ENCODE data around the gene HHIPL1. TPM values are rescaled to one million over a fixed set of nuclear protein-coding genes. Genes with fewer than 3 reads are reported as not detected.
"Not testable (repeated sequence)": the region's sequence is repeated elsewhere in the genome, so short reads cannot be mapped to it uniquely, and the experiment has no call there.

HHIPL1 gene
- total RNA-seq, 1 experiment from 2014 or later: not detected

DNA sequence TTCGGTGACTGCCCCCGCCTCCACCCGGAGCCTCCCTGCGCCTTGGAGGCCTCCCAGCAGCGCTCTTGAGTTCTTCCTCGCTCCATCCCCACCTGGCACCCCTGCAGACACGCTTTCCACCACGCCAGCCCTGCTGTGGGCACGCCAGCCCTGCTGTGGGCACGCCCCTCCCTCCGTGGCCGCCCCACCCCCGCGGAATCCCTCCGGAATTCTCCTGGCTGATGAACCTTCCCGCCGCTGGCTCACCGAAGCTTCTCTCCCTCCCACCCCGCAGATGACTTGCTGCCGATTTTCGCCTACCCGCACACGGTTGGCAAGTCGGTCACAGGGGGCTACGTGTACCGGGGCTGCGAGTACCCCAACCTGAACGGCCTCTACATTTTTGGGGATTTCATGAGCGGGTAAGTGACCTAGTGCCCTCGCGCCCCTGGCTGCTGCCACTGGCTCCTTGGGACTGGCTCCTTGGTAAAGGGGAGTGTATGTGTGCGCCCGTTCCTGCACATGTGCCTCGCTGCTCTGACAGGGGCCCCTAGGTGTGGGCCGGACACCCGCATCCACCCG is 15.2 kb downstream of the HHIPL1 start:
- DNase-seq (ENCODE audit: low spot score): no peak

DNA sequence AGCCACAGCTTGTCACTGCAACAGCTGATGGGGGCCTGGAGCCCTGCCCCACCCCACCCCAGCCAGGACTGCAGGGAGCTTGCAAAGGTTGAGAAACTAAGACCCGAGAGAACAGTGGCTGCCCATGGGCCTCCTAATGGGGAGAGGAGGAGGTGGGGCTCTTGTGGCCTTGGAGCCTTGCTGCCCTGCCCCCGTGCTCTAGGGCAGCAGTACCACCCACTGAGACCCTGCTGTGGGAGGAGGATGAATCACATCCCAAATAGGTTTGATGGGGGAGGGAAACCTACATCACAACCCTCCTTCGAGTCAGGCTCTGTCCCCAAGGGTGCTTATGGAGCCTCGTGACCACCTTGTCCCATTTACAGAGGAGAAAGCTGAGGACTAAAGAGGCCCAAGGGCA is 15.9 kb downstream of the HHIPL1 start:
- DNase-seq (ENCODE audit: low spot score): no peak

DNA sequence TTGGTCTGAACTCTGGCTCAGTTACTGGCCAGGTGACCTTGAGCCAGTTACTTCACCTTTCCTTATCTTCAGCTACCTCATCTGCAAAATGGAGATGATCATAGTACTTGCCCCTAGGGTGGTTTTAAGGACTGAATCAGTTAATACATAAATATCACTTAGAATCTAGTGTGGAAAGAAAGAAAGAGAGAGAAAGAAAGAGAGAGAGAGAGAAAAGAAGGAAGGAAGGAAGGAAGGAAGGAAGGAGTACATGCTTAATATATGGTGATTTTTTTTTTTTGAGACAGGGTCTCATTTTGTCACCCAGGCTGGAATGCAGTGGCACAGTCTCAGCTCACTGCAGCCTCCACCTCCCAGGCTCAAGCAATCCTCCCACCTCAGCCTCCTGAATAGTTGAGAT is 16.3 kb downstream of the HHIPL1 start:
- not testable (repeated sequence) for DNase-seq (ENCODE audit: low spot score)

DNA sequence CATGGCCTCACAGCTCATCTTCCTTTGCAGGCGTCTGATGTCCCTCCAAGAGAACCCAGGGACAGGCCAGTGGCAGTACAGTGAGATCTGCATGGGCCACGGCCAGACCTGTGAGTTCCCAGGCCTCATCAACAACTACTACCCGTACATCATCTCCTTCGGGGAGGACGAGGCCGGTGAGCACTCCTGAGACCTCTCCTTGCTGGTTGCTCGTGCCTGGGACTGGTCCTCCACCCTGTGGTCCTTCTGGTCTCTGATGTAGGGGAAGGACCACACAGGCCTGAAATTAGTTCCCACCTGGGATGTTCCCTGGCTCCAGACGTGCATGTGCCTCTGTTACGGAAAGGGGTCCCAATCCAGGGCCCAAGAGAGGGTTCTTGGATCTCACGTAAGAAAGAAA is 17.9 kb downstream of the HHIPL1 start:
- no peak for DNase-seq (ENCODE audit: low spot score)

DNA sequence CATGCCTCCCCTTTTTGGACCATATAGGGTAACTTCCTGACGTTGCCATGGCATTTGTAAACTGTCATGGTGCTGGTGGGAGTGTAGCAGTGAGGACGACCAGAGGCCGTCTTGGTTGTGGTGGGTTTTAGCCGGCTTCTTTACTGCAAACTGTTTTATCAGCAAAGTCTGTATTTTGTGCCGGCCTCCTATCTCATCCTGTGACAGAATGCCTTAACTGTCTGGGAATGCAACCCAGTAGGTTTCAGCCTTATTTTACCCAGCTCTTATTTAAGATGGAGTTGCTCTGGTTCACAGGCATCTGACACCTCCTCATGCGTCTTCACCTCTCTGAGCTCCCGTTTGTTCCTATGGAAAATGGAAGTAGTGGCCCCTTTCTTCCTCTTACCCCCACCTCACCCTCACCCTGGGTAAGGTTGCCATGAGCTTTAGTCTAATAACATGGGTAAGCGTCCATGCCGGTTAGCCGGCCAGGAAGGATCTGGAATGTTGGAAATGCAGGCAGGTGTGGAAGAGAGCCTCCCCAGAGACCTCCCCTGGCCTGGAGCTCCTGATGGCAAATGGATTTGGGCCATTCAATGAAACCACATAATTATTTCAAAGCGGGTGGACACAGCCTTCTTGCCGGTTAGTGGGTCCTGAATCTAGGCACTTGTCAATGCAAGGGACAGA is 18.6 kb downstream of the HHIPL1 start:
- no peak for DNase-seq (ENCODE audit: low spot score)

DNA sequence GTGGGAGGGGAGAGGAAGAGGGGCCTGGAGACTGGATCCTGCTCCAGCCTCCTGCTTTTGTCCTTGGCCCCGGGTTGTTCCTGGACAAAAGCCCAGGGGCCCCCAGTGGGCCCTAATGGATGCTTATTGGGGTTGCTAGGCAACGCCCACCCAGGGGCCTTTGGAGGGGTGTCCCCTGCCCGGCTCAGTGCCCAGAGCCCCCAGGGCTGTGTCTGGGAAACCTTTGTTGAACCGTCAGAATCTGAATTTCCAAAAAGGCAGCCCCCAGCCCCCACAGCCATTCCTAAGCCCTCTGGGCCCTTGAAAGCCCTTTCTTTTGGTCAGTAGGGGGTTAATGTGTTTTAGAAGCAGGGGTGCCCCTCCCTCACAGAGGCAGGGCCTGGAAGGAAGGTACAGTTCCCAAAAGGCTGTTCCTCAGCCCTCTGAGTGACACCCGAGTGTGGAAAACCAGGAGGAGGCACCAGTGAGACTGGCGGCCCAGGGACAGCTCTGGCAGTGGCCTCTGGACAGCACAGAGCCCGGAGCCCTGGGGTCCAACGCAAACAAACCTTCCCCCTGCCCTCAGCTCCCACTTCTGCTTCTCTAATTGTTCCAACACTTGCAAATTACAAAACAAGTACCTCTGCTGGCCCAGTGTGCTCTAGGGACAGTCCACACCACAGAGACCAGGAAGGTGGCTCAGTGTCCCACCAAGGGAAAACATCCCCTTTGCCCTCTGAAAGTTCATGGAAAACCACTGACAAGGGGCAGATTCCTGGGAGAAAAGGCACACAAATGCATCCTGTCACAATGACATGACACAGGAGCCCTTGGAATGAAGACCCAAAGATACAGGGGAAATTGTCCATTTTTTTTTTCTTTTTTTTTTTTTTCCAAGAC is 19.4 kb downstream of the HHIPL1 start:
- DNase-seq (ENCODE audit: low spot score): no peak

DNA sequence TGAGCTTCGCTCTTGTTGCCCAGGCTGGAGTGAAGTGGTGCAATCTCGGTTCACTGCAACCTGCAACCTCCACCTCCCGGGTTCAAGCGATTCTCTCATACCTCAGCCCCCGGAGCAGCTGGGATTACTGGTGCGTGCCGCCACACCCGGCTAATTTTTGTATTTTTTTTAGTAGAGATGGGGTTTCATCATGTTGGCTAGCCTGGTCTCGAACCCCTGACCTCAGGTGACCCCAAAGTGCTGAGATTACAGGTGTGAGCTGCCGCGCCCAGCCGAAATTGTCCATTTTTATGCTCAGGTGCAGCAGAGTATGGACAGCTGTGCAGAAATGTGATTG is 20.0 kb downstream of the HHIPL1 start:
- DNase-seq (ENCODE audit: low spot score): no peak

DNA sequence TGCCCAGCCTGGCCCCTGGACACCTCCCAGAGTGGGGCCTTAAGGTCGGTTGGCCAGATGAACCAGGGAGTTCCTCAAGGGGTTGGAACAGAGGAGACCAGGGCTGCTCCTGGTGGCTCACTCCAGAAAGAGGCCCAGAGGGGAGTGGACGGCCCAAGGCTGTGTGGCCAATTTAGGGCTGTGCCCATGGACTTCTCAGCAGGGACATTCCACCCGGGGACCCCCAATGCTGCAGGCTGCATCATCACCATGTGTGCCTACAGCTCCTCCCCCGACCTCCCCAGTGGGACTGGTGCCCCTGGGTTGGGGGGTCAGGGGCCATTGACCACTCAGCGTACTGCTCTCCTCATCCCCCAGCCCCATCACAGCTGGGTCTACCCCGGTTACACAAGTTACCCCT is 21.6 kb downstream of the HHIPL1 start:
- no peak for DNase-seq (ENCODE audit: low spot score)

DNA sequence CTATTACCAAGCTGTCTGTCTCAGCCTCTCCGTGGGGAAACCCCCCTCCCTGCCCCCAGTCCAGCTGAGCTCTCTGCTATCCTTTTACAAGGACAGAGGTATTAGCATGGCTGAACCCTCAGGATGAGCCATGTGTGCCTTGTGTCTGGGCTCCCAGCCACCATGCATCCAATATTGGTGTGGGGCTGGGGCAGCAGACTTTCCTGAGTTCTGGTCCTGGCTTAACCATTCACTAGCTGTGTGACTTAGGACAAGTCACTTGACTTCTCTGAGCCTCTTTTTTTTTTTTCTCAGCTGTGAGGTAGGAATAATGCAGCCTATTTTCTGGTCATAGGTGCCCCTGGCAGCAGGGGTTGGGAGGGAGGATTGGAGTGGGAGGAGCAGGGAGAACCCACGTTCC is 22.1 kb downstream of the HHIPL1 start:
- DNase-seq (ENCODE audit: low spot score): no peak

DNA sequence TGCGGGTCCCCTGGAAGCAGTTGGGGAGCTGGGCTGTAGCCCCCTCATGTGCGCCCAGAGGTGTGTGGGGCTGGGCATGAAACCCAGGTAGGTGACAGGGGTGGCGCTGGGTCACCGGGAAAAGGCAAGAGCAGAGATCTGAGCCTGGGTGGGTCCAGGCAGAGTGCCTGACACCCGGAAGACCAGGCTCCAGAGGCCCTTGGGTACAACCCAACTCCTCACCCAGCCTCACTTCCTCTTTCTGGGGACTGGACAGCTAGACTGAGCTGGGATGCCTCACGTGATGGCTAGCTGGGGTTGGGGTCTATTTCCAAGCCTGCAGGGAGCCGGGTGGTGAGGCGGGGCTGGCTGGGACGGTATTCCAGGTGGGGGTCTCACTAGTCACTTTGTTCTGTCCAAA is 22.9 kb downstream of the HHIPL1 start:
- no peak for DNase-seq (ENCODE audit: low spot score)

DNA sequence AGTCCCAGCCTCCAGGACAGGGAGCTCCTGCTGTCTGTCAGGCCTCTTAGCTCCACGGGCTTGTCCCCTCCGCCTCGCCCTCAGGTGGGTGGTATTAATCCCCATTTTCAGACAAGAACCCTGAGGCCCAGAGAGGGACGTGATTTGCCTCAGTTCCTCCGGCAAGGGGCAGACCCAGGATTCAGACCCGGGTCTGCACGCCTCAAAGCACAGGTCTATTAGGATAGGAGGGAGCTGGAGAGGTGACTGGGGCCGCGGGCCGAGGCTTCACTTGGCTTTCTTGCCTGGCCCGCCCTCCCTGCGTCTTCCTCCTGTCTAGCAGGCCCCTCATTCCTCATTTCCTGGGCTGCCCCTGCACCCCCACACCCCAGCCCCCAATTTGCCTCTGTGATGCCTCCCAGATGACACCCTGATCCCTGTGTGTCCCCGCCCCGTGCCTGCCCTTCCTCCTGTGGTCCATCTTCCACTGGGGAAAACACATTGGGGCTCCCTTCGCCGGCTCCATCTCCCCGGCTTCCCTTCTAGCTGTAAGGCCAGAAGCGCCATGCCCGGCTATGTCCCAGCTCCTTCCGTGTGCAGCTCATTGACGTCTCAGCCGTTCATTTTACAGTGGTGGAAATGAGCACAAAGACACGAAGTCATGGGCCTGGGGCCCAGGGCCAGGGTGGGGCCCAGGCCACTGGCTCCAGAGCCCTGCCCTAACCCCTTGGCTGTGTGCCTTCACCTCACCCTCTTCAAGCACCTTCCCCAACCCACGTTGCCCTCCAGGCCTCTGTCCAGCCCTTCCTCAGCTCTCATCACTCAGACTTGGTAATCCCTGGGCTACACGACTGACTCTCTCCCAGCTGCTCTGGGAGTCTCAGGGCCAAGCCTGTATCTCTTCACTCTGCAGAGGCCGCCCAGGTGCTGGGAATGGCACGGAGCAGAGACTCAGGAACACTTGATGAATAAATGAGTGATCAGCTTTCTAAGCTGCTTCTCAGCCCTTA is 23.7 kb downstream of the HHIPL1 start:
- no peak for DNase-seq (ENCODE audit: low spot score)

DNA sequence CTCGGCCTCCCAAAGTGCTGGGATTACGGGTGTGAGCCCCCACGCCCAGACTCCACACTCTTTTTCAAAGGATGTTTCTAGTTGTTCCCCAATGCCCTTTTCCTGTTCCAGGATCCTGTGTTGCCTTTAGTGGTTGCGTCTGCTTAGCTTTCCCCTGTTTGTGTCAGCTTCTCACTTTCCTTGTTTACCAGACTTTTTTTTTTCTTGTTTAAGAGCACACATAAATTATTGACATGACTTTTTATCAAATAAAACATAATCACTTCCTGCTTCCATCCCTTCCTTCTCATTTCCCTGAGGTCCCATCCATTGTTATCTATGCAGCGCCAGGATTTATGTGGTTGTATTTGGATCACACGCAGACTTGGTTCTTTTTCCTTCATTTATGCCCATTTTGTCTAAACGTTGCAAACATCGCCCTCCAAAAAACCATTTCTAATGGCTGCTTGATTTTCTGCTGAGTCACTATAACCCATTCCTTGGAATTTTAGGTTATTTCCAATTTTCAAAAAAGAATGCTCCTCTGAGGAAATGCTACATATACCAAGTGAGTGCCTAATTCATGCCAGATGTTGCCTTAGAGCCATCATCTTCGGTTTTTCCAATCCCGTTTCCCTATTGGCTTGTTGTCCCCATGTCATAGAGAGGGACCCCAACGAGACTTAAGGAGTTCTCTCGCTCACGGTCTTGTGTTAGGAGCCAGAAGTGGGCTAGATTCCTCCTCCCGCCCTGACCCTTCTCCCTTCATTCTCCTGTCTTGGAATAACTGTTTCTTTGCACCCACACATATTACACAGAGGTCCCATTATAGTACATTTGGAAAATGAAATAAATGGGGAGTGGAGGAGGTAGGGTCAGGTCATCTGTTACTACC is 25.7 kb downstream of the HHIPL1 start:
- DNase-seq (ENCODE audit: low spot score): no peak

DNA sequence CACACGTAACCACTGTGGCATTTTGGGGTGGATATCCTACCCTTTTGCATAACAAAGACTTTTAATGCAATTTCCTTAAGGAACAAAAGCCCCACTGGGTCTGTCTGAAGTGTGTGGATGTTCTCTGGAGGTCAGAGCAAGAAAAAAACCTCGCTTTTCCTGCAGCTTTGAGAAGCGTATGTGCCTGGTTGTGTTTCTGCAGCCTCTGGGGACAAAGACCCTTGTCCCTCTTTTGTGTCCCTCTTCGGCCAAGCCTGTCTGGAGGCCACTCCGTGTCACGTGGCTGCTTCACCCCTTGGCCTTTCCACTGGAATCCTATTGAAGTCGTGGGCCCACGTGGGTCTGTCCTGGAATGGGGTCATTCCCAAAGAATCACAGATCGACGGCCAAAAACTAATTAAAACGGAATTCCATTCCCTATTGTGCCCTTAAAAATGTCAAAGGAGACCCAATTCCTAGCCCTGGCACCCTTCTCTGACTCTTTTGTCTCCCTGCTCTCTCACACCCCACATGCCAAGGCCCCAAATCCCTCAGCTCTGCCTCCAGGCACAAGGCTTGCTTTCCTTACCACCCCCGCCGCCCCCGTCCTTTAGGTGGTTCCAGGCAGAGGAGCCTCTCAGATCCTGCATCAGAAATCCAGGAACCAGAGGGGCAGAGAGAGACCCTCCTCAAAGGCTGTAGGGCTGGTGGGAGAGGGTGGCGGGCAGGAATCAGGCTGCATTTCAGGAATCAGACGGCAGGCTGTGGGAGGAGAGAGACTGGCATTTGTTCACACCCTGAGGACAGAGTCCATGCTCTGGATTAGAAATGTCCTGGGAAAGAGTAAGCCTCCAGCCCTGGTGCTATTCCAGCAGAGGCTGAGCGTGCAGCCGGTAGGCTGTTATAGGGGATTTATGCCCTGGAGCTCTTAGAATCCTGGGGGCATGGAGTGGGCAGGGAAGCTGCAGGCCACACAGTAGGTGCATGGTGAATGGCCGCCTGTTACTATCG is 26.6 kb downstream of the HHIPL1 start:
- DNase-seq (ENCODE audit: low spot score): no peak

DNA sequence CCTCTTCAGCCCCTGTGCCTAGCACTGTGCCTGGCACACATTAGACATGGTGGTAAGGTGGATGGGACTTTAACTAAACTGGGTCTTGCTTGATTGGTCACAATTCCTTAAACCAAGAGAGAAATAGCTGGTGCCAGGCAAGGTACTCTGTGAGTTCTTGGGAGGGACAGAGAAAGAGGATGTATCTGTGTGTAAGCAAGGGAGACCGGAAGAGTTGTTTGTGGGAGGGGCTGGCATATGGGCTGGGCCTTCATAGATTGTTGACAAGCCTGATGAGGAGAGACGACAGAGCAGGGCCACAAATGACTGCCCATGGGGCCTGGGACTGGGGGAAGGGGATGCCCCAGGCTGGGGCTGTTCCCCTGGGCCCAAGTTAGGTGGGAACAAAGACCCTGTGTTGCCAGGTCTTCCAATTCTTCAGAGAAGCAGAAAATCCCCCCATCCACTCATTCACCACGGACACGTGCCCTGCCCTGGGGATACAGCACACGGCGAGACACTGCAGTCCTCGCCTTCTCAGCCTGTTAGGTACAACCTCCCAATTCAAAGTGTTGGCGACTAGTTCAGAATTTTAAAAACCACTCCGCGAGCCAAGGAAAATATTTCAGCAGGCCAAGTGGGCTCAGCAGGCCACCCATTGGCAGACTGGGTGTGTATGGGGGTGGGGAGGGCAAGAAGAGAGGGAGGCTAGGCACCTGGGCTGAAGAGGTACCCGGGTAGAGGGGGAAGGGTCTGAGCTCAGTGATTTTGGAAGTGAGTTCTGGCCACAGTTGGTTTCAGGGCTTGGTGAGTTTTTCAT is 27.8 kb downstream of the HHIPL1 start:
- DNase-seq (ENCODE audit: low spot score): no peak

DNA sequence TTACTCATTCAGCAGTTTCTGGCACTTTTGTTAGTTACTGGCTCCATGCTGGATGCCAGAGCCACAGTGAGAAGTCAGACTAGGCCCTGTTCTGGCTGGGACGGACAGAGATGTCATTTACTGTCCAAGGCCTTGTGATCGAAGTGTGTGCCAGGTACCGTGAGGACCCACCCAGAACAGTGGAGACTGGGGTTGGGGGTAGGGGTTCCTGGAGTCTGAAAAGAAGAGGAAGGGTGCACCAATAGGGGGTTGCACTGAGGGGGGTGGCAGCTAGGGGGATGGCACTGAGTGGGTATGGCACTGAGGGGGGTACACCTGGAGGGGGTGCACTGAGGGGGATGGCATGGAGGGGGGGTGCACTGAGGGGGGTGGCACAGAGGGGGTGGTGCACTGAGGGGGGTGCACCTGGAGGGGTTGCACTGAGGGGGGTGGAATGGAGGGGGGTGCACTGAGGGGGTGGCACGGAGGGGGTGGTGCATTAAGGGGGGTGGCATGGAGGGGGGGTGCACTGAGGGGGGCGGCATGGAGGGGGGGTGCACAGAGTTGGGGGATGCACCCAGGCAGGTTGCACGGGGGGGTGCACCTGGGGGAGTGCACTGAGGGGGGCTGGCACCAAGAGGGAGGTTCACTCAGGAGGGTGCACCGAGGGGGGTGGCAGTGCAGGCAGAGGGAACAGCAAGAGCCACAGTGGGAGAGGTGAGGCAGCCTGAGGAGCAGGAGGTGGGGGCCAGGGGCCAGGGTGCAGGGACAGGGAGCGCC is 28.6 kb downstream of the HHIPL1 start:
- no peak for DNase-seq (ENCODE audit: low spot score)

DNA sequence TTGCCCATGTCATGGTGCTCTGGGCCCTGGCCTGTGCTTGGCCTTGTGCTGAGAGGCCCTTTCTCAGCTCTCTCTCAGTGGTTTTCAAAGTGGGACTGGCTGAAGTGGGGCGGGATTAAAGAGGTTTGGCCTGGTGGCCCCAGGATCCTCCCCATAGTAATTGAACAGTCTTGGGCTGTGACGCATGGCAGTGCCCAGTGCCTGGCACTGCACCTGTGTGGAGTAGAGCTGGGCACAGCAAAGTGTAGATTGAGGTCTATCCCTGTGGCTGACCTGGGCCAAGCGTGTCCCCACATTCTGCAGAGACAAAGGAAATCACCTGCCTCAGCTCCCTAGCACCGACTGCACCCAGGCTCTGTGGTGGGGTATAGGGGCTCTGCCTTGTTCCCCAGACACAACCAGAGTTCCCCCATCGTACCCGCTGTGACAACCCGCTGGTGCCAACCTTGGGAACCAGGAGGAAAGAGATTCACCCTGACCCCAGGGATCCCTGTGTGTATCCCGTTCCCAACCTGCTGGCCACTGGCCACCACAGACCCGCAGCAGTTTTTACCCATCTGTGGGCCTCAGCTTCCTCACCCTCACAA is 29.2 kb downstream of the HHIPL1 start:
- no peak for DNase-seq (ENCODE audit: low spot score)

DNA sequence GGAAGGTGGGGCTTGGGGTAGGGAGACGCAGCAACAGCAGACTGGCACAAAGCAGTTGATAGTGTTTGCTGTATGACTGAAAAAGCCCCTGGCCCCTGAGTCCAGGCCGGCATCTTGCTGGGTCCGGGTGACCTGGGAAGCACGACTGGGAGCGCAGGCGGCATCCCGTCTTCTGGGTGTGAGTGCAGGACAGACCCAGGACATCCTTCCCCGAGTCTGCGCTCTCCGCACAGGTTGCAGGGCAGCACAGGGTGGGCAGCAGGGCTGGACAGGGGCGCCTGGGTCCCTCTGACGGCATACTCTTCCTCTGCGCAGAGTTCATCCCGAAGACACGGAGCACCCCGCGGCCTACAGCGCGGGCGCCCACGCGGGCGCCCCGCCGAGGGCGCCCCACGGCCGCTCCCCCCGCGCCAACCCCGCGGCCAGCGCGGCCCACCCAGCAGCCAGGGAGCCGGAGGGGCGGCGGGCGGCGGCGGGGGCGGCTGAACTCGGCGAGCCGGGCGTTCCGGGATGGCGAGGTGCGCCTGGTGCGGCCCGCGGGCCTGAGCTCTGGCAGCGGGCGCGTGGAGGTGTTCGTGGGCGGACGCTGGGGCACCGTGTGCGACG is 29.9 kb downstream of the HHIPL1 start:
- DNase-seq (ENCODE audit: low spot score): no peak

Data from A172 (cell line).